A673 (cell line): Measurements from ENCODE around the gene RSU1. TPM values are rescaled to one million over a fixed set of nuclear protein-coding genes. Genes with fewer than 3 reads are reported as not detected.

Experiments
- BruUV-seq: library from RNA; stranded (reverse); fragments of 400-500 nt; replicated peaks from 2 replicates; lab custom pipeline; 2021; lab: Mats Ljungman, UMichigan
- CTCF ChIA-PET: fragments of 300-600 bp; sonication (Branson Sonifier 250); formaldehyde crosslinking; loops from one replicate; lab custom pipeline; 2022; ENCODE audit warnings: antibody characterized with exemption; lab: Charles Lee
- POLR2A ChIA-PET: fragments of 300-600 bp; sonication (Branson Sonifier 250); formaldehyde crosslinking; loops from one replicate; lab custom pipeline; 2022; ENCODE audit warnings: antibody characterized with exemption; ENCODE audit not compliant: low non-redundant PET; lab: Charles Lee
- DNase-seq: peaks from one replicate; pipeline ENCODE4 v3.0.0-alpha.2; 2015; ENCODE audit warnings: low spot score
- H3K27ac ChIP-seq: fragments of 200-600 bp; sonication (generic); 2 replicates; pipeline ENCODE4 v1.5.1; 2016; ENCODE audit warnings: mixed run types, low read depth, mild to moderate bottlenecking, mixed read lengths, antibody characterized with exemption, low read length; ENCODE audit not compliant: poor library complexity, severe bottlenecking
- H3K27me3 ChIP-seq: fragments of 200-600 bp; sonication (generic); replicated peaks from 2 replicates; pipeline ENCODE4 v1.6.1; 2017; ENCODE audit warnings: mixed run types, low read depth, mild to moderate bottlenecking, mixed read lengths, antibody characterized with exemption, low read length; ENCODE audit not compliant: insufficient read depth, poor library complexity
- H3K36me3 ChIP-seq: fragments of 200-600 bp; sonication (generic); 2 replicates; pipeline ENCODE4 v1.6.1; 2016; ENCODE audit warnings: mixed run types, mild to moderate bottlenecking, mixed read lengths, antibody characterized with exemption, low read length; ENCODE audit not compliant: insufficient read depth, poor library complexity, severe bottlenecking
- H3K4me1 ChIP-seq: fragments of 200-600 bp; sonication (generic); 2 replicates; pipeline ENCODE4 v1.6.1; 2017; ENCODE audit warnings: mixed run types, mild to moderate bottlenecking, mixed read lengths, antibody characterized with exemption, low read length; ENCODE audit not compliant: insufficient read depth, poor library complexity, severe bottlenecking
- H3K4me3 ChIP-seq: fragments of 200-600 bp; sonication (generic); 2 replicates; pipeline ENCODE4 v1.5.1; 2016; ENCODE audit warnings: low read depth, mixed run types, mild to moderate bottlenecking, mixed read lengths, low read length; ENCODE audit not compliant: poor library complexity, severe bottlenecking
- H3K9me3 ChIP-seq: fragments of 200-600 bp; sonication (generic); 2 replicates; pipeline ENCODE4 v1.6.1; 2016; ENCODE audit warnings: mixed run types, low read depth, mild to moderate bottlenecking, mixed read lengths, antibody characterized with exemption, low read length; ENCODE audit not compliant: poor library complexity, severe bottlenecking
- CTCF ChIP-seq: fragments of 300-800, 200-600 bp; sonication (generic); conservative IDR thresholded peaks from 2 replicates; pipeline ENCODE4 v1.5.1; 2017; ENCODE audit warnings: low read depth, mild to moderate bottlenecking, antibody characterized with exemption, low read length, moderate library complexity, mixed read lengths
- EZH2 ChIP-seq: fragments of 200-600 bp; sonication (generic); IDR thresholded peaks from 2 replicates; pipeline ENCODE4 v1.6.1; 2017; ENCODE audit warnings: borderline replicate concordance, low read depth, mild to moderate bottlenecking, mixed read lengths, antibody characterized with exemption, low read length; ENCODE audit not compliant: poor library complexity, severe bottlenecking
- intact Hi-C: fragments of 100-400 bp; cut with micrococcal nuclease; formaldehyde crosslinking; loops from one replicate; pipeline ENCODE4 v1.10.0; 2022; ENCODE audit not compliant: unreplicated experiment
- total RNA-seq: library from RNA; stranded (reverse); gene quantifications from 2 replicates; pipeline ENCODE4 v1.2.3, GENCODE V29; 2021

Gene RSU1
- total RNA-seq, 1 experiment from 2014 or later: 64.0 TPM

- POLR2A ChIA-PET: no interaction called here
- intact Hi-C loops: no loop called here
- Histone ChIP-seq H3K27me3 (no peaks in the 10 kb centered on the region), H3K27ac (no peak overlapping the region), H3K4me3 (no peak overlapping the region), H3K36me3 (no peaks in the 10 kb centered on the region), H3K9me3 (peaks cover 5% of the 10 kb centered on the region), H3K4me1 (no peaks in the 10 kb centered on the region)
- CTCF ChIA-PET: no interaction called here
- TF ChIP-seq CTCF: no peak
- no TSS peak for BruUV-seq
- DNase-seq: no peak
Observed at GRCh38 chr10:16700331-16700730, 116.9 kb downstream of the RSU1 start.

GRCh38 chr10:16699435-16700057, 117.7 kb downstream of the RSU1 start:
- Histone ChIP-seq H3K9me3 (peaks cover 5% of the 10 kb centered on the region), H3K27ac (no peak overlapping the region), H3K4me1 (no peaks in the 10 kb centered on the region), H3K27me3 (no peaks in the 10 kb centered on the region), H3K4me3 (no peak overlapping the region), H3K36me3 (no peaks in the 10 kb centered on the region)
- intact Hi-C loops: no loop called here
- BruUV-seq: no TSS peak
- CTCF ChIA-PET: no interaction called here
- POLR2A ChIA-PET: no interaction called here
- no peak for DNase-seq
- TF ChIP-seq EZH2 (no peak), CTCF (no peak)

GRCh38 chr10:16698461-16698860, 118.8 kb downstream of the RSU1 start:
- H3K27ac ChIP-seq: no peak overlapping the region
- no peaks in the 10 kb centered on the region for H3K4me1 ChIP-seq
- POLR2A ChIA-PET: no interaction called here
- H3K27me3 ChIP-seq: no peaks in the 10 kb centered on the region
- no peak for DNase-seq
- no peak overlapping the region for H3K4me3 ChIP-seq
- BruUV-seq: no TSS peak
- TF ChIP-seq CTCF: no peak
- TF ChIP-seq EZH2: no peak
- CTCF ChIA-PET: no interaction called here
- H3K36me3 ChIP-seq: no peaks in the 10 kb centered on the region
- intact Hi-C loops: no loop called here
- H3K9me3 ChIP-seq: peaks cover 5% of the 10 kb centered on the region
